ENCODE results near the gene PPP3R2.
"Not testable (repeated sequence)": the region's sequence is repeated elsewhere in the genome, so short reads cannot be mapped to it uniquely, and the experiment has no call there.

The PPP3R2 gene

DNA sequence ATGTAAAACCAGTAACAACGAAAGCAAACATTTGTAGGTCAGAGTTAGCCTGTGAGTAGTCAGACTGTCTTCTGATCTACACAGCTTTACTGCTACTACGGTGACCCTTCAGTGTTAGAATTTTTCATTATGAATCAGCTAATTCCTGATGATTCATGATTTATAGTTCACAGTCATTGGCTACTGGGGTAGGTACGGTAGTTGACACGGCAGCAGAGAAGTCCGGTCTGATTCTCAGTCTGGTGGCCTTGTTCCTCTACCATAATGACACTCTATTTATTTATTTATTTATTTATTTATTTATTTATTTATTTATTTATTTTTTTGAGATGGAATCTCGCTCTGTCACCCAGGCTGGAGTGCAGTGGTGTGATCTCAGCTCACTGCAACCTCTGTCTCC lies 4.7 kb downstream of the PPP3R2 start:
- DNase-seq = not testable (repeated sequence)

DNA sequence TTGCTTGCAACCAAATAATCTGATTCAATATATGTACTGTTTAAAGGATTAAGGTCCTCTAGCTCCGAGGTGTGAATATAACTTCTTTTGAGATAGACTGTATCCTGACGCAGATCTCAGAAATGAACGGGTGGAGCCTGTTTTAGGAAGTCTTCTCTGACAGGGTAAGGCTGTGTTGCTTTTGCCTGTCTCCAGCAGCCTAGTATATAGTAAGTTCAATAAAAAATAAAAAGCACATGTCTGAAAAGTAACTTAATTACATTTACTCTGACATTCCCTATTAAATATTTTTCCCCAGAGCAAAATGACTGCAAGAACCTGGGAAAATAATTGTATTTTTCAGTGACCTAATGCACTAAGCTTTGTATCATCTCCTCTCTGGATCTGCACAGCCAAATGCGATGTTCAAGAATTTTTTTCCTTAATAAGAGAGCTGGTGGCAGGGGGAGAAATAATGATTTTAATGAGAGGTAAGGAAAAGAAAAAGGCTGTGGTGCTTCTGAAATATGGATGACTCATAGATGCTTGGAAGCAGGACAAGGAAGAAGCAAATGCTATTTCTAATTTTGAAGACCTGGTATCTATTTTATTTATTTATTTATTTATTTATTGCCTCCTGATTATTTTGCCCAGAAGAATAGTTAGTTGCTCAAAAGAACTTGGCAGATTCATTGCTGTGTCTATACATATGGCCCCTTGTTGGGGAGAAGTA lies 7.3 kb downstream of the PPP3R2 start:
- no peak for DNase-seq

DNA sequence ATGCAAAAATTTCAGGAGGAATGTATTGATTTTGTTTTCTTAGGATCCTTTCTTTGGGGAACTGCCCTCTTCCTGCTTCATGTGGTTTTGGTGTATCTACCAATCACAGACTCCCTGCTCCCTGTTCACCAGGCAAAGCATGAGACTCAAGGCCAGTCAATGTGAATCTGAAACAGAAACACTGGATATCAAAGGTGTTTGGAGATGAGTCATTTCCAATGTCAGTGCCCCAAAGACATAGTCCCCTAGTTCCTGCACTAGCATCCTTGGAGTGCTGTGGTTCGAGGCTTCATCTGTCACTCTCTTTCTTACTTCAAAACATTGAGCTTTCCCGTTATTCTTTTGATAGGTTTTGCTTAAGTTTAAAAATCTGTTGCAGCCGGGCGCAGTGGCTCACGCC lies 8.1 kb downstream of the PPP3R2 start:
- DNase-seq = no peak

DNA sequence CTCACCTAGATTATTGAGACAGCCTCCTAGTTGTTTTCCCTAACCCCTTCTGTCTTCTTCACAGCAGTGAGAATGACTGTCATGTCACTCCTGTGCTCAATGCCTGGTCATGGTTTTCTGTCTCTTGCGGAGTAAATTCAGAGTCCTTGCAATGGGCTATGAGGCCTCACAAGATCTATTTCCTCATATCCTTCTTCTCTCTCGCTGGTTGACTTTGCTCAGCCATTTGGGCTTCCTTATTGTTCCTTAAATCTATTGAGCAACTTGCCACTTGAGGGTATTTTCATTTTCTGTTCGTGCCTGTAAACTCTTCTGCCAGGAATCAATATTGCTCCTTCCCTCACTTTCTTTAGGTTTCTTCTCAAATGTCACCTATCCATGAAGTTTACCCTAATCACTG lies 9.0 kb downstream of the PPP3R2 start:
- no peak for DNase-seq

DNA sequence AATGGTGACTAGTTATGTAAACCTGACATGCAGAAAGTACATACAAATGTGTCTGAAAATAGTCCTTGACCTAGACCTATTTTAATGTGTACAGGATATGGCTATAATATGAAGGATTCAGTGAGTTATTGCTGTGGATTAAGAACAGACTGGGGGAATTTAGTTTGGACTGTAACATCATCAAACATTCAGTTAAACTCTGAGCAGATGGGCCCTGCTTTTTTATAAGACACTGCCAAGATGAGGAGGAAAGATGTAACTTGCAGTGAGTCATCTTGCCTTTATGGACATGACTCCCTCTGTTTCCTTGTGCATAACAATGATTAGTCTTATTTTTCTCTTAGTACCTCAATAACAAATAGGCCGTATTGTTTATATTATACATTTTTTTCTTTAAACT lies 12.2 kb downstream of the PPP3R2 start:
- peak in 4 of 58 donors; percentile 9 to 39 (median 16) for DNase-seq

DNA sequence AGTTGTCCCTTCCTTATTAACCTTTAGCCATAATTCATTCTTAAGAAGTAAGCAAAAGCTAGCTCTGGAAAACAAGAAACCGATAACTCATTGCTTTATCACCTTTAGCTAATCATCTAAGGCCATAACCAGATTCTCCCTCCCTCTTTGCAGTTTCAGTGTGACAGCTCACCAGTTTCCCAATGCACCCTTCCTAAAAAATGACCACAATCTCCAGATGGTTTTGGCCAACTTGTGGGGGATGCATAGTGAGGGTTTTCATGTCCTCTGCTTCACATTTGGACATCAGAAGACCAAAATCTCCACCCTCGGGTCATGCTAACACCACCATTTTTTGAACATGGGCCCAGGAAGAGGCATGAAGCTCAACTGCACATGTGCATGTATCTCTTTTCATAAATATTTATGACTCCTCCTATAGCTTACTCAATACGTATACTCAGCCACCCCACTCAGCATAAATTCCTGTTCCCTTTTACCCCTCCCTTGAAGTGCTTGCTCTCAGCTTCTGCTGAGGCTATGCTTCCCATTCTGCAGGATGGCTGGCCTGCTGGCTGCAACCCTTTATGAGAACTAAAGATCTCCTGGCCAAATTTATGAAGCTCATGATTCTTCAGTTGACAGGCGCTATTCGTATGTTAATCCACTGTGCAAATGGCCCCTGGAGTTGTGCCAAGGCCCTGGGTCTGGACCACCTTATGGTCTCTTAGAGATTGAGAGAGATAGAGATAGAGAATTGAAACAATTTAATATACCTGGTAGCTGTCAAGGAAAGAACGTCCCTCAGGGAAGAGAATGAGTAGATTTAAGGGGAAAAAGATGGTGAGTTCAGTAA lies 14.8 kb downstream of the PPP3R2 start:
- no peak for DNase-seq

DNA sequence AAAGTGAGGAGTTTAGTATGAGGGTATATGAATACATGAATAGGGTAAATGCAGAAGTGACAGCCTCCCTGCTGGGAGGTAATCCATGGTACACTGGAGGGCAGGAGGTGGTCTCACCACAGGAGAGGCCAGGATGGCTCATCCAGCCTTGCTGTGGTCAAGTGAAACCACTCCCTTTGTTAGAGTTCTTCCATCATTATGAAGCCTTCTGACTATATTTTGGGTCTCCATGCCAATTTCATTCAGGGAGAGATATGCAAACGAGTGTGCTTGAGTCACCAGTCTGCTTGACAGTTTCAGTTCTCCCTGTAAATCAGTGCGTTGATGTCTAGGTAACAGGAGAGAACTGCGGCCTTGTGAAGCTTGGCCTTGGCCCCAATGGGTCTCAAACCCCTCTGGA lies 16.4 kb downstream of the PPP3R2 start:
- DNase-seq = no peak

DNA sequence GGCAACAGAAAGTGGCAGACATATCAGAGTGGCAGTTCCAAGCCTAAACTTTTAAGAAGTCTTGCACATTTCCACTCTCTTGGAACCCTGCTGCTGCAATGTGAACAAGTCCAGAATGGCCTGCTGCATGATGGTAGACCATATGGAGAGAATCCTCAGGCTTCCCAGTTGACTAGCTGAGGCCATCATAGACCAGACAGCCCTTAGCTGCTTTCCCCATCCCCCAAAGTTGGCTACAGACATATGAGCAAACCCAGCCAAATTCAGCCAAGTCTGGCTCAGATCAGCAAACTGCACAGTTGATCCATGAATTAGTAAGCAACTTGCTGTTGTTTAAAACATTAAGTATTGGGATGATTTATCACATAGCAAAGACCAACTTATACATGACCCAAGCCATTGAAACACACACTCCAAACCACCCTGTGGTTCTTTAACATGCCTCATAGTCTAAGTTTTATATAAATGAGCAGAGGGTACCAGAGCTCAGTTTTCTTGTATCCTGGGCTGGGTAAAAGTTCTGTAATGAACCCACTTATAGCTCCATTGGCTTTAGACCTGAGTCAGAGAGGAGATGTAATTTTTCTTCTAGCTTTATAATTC lies 19.9 kb downstream of the PPP3R2 start:
- DNase-seq = no peak

DNA sequence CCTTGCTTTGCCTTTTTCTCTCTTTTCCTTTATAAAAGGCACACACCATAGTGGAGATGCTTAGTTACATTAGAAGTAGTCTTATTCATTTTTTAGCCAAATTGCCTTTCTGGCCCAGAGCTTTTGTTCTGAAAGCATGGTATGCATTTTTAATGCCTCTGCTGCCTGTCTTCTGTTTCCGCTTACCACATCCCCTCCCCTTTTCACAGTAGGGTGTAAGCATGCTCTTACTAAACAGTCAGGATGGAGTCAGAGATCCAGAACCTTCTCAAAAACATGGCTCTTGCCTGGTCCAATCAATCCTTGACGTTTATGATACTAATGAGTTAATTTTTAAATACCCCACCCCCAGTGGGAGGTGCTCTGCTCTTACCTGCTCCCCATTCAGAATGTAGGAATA lies 22.5 kb downstream of the PPP3R2 start:
- DNase-seq = no peak

DNA sequence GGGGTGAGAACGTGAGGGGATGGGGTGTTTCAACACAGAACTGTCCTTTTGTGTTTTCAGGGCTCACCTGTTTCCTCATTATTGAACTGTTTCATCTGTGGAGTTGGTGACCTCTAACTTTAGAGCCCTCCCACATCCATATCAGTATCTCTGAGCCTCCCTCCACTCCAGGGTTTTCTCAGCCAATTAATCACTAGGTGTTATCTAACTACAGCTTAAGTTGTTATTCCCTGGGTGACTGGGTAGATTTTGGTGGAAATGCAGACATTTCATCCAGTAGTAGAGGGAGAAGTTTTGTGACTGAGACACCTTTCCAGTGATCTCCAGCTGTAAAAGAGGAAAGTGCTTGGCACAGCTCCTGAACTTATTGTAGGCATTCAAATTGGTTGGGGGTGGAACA lies 23.7 kb downstream of the PPP3R2 start:
- DNase-seq = no peak

DNA sequence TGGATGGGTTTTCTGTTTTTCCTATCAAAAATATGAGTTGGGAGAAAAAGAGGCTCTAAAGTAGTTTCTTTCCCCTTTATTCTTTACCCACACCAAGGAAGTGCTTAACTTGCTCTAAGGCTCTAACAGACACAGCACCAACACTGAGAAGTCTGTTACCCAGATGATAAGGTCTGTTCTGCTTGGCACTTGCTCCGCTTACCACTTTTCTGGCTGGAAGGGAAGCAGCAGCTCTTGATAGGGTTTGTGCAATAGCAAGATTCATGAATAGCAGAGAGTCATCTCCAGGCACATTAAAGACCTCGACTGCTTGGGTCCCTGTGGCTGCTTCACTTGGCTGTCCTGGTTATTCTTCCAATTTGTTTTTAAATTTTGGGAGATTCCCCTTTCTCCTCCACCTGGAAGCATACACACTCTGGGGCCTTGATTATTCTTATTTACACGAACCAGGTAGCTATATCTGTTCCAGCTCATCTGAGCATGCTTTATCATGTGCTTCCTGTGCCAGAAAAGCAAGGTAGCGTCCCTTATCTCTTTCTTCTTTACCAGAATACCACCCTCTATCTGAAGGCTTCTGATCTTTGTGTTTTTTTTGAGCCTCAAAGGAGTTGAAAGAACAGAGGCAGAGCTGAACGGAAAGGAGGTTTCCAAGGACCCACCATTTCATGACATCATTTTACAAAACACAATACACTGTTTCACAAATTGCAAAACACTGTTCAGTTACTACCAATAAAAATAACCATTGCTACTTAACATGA lies 24.8 kb downstream of the PPP3R2 start:
- no peak for DNase-seq

DNA sequence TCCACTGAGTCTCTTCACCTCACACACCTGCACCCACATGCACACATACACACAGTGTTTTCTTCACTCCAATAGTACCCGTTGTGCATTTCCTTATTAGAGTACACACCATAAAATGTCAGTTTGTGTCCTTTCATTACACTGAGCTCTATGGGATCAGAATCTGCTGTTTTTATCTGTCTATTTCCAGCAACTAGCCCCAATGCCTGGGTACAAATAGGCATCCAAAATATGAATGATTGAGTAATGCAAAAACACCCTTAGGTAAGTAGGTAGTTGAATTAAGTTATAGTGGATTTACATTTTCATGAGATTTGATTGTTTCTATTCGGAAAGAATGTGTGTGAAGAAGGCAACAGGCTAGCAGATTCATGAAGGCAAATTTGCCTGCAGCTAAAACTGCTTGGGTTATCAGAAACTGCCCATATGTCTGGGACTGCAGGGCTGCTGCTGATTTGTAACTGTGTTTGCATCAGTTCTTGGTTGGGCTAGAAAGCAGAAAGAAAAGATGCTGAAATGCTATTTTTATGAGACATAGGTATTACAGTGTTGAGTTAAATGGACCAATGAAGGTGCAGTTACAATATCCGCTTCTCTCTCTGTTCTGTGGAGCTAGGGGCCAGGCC lies 26.9 kb downstream of the PPP3R2 start:
- no peak for DNase-seq

DNA sequence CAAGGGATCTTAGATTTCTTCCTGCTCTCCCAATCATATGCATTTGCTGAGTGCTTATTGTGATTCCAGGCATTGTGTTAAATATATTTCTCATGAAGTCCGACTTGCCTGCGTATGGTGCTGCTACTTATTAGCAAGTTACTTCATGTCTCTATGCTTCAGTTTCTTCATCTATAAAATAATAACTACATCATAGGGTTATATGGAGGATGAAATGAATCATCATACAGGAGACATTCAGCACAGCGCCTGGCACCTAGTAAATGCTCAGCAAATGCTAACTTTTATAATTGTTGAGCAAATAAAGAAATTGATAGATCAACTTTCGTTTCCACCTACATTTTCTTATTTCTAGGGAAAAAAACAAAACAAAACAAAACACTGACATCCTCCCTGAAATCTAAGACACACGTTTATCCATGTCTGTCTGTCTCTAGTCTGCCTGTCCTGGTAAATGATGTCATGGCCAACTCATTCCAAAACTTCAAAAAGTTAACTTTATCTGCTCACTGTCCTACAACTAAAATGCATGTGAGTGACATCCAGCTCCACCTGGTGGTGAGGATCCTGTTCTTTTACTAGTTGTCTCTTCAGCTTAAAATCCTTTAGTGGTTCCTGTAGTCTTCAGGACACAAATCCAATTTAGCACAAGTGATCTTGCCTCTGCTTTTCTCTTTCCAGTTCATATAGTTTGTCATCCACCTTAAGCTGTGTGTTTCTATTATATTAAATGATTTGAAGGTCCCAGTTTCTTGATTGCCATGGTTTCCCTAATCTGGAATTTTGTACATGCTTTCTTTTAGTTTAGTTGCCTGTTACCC lies 27.7 kb downstream of the PPP3R2 start:
- no peak for DNase-seq

DNA sequence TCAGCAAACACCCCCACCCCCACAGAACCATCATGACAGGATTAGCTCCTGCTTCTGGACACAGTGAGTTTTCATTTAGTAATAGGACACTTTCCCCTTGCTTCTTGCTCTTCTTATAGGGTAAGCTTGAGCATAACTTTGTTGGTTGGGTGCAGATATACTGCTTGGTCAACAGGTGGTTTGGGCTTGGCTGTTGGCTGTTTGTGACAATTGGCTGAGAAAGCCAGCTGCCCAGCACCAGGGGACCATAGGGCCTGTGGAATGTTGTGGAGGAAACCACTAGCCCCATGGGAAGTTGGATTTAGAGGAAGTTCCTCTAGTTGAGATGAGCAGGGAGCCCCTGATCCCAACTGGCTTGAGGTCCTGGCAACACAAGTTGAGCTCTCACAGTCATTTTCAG lies 30.5 kb downstream of the PPP3R2 start:
- DNase-seq = no peak

DNA sequence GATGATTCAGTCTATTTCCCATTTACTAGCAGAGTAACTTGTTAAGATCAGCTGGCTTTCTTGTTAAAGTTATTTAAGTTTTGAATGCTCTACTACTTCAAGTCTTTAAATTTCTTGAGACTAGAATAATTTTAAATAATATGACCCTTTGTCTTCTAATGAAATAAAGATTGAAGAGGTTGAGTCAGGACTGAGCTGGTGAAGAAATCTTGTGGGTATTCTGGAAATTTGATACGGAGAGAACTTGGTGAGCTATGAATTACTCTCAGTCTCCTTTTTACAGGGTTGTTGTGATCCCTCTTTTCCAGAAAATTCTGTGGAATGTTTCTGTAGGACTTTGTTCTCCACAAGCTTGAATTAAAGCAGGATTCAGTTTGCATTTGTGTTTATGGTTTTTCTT lies 31.8 kb downstream of the PPP3R2 start:
- no peak for DNase-seq

DNA sequence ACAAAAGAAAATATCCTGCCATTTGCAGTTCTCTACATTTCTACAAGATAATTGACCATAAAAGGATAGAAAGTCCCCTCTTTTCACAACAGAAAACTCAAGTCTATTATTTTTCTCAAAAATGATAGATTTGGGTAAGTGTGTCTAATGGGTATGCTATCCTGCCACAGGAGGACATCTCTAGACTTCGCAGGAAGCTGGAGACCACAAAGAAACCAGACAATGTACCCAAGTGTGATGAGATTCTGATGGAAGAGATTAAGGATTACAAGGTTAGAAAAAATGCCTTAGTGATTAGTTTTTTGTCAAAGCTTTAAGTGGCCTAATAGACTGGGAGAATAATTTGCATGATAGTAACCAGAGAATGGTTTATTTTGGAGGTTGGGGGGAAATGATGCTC lies 33.0 kb downstream of the PPP3R2 start:
- DNase-seq = no peak

DNA sequence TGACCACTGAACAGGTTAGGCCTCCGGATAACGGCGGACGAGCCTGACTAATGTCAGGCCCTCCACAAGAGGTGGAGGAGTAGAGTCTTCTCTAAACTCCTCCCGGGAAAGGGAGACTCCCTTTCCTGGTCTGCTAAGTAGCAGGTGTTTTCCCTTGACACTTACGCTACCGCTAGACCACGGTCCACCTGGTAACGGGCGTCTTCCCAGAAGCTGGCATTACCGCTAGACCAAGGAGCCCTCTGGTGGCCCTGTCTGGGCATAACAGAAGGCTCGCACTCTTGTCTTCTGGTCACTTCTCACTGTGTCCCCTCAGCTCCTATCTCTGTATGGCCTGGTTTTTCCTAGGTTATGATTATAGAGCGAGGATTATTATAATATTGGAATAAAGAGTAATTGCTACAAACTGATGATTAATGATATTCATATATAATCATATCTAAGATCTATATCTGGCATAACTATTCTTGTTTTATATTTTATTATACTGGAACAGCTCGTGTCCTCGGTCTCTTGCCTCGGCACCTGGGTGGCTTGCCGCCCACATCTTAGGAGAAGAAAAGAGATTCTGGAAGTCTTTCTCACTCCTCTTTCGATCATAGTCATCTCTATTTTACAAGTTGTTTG lies 45.2 kb downstream of the PPP3R2 start:
- DNase-seq = peak in 1 of 58 donors; percentile 2

DNA sequence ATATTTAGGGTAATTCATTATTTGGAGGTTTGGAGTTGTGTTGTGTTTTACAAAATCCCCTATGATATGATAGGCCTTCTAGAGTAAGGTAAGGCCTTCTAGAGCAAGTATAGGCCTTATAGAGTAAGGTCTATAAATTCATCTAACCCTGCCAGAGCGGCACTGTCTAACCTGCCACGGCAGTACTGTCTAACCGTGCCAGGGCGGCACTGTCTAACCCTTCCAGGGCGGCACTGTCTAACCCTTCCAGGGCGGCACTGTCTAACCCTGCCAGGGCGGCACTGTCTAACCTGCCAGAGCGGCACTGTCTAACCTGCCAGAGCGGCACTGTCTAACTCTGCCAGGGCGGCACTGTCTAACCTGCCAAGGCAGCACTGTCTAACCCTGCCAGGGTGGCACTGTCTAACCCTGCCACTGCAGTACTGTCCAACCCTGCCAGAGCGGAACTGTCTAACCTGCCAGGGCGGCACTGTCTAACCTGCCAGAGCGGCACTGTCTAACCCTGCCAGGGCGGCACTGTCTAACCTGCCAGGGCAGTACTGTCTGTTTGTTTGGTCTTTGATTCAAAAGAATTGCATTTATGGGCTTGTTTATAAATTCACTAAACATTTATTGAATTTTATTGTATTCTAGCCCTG lies 51.6 kb downstream of the PPP3R2 start:
- DNase-seq = no peak
